GM10266 (cell line): ENCODE data around the gene CFAP77.
A peak's percentile ranks its signal among the peaks of the same experiment; 100 is the strongest.

Source experiments
- DNase-seq: peaks from one replicate; pipeline ENCODE4 v3.0.0; 2012; ENCODE audit errors: extremely low spot score
- TF ChIP-seq, protein P1 (sequence below): IDR thresholded peaks from 2 replicates; pipeline ENCODE4 v1.5.1; 2012; ENCODE audit warnings: mild to moderate bottlenecking, low read depth; ENCODE audit not compliant: control insufficient read depth, insufficient read depth; ENCODE audit errors: missing control alignments

Gene CFAP77

DNA sequence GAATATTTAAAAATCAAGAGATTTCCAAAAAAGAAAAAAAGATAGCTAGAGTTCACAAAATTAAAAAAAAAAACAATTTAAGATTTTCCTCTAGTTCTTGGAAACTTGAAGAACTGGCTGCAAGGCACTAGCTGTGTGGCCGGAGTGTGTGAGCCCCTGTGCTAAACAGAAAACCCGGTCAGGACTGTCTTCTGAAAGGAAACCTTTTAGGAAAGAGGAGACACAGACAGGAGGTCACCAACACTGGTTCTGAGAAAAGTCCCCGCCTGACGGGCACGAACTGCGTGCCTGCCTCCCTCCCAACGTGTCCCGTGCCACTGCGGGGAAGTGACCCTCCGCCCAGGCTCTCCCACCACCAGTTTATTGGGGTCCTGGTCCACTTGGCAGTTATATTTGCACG, 18.6 kb upstream of the CFAP77 start:
- TF ChIP-seq, protein P1, sequence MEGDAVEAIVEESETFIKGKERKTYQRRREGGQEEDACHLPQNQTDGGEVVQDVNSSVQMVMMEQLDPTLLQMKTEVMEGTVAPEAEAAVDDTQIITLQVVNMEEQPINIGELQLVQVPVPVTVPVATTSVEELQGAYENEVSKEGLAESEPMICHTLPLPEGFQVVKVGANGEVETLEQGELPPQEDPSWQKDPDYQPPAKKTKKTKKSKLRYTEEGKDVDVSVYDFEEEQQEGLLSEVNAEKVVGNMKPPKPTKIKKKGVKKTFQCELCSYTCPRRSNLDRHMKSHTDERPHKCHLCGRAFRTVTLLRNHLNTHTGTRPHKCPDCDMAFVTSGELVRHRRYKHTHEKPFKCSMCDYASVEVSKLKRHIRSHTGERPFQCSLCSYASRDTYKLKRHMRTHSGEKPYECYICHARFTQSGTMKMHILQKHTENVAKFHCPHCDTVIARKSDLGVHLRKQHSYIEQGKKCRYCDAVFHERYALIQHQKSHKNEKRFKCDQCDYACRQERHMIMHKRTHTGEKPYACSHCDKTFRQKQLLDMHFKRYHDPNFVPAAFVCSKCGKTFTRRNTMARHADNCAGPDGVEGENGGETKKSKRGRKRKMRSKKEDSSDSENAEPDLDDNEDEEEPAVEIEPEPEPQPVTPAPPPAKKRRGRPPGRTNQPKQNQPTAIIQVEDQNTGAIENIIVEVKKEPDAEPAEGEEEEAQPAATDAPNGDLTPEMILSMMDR, result no peak
- no peak for DNase-seq

DNA sequence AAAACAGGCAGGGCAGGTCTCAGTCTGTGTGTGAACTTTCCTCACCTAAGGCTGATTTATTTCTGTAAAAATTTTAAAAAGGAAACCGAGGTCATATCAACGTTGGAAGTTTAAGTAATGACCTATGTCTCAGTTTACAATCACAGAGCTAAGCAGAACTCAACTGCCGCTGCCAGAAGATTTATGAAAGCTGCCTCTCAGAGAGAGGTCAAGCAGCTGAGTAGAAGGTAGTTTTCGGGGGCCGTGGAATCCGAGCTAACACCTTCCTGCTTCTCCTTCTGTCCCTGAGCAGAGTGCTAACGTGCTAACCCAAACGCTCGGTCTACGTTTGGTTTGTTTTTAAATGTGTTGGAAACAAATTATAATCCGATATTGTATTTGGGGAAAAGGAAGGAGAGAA, 14.5 kb upstream of the CFAP77 start:
- no peak for DNase-seq
- TF ChIP-seq, protein P1, result no peak

DNA sequence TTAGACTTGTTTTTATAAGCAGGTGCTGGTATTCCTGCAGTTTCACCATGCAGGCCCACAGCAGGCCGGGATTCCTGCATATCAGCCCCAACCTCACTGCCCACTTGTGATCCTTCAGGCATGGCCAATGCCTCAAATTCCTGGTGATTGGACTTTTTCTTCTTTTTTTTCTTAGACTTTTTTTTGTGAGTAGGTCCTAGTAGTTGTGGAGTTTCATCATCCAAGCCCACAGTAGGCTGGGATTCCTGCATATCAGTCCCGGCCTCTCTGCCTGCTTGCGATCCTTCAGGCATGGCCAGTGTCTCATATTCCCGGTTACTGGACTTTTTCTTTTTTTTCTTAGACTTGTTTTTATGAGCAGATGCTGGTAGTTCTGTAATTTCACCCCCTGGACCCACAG, 8.2 kb upstream of the CFAP77 start:
- TF ChIP-seq, protein P1, result no peak
- DNase-seq, result no peak

DNA sequence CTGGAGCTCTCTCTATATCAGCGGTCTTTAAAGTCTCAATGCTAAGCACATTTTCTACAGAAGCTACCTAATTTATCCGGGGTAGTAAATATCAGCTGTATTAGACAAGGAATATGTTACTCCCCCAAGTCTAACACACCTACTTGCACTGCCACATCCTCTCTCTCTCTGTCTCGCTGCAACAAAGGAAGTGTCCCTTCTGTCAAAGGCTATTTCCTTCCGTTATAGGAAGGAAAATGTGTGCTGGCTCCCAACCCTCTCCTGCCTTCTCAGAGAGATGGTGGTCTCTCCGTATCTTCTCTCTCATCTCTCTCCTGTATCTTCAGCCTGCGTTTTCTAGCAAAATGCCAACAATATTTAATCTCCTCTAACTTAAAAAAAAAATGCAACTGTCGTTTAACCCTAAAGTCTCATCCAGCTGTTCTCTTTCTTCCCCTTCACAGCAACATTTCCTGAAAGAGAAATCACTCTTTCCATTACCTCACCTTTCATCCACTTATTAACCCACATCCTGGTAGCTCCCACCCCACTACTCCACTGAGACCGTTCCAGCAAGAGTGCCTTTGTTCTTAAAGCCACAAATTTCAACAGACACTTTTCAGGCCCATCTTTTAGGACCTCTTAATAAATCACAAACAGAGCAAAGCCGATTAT, 5.7 kb upstream of the CFAP77 start:
- TF ChIP-seq, protein P1, result no peak
- peak; percentile 66 for DNase-seq

DNA sequence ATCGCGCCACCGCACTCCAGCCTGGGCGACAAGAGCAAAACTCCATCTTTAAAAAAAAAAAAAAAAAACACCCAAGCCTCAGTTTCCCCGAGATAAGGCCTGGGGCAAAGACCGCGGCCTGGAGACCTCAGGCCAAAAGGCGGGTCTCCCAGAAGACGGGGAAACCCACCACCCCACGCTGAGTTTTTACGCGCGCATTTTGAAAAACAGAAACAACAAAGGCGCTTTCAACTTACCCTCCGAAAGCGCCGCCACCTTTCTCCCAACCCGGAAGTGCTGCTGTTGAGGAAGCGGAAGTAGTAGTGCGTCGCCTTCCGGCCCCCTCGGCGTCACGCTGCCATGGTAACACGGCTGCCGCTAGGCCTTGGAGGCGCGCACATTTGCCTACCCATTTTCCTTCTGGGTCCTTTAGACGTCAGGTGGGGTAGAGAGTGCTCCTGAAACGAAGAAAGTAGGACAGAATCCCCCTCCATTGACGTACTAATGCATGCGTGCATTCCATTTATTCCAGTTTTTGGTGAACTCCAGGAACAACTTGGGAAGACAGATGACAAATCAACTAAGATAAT, 3.4 kb upstream of the CFAP77 start, which contains the start of gene TTF1:
Gene TTF1, minus strand, starts transcription at position 287 of the 569 bp plus-strand sequence. CDS start 4,019 bp downstream, outside the sequence.
- TF ChIP-seq, protein P1, result no peak
- DNase-seq, result peak; percentile 94

DNA sequence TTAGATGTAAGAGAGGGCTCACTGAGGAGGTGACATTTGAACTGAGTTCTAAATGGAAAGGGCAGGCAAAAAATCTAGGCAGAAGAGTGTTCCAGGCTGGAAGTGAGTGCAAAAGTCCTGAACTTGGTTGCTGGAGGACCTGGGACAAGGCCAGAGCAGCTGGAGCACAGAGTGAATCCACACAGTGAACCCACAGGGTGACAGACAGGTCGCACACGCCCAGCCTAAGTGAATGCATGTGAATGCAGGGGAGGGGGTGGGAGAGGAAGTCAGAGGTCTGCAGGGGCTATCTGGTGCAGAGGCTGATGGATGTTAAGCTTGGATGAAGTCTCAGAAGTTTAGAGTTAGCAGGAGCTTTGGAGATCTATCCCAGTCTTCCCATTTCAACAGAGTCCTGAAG, 2.8 kb upstream of the CFAP77 start:
- TF ChIP-seq, protein P1, result no peak
- no peak for DNase-seq

DNA sequence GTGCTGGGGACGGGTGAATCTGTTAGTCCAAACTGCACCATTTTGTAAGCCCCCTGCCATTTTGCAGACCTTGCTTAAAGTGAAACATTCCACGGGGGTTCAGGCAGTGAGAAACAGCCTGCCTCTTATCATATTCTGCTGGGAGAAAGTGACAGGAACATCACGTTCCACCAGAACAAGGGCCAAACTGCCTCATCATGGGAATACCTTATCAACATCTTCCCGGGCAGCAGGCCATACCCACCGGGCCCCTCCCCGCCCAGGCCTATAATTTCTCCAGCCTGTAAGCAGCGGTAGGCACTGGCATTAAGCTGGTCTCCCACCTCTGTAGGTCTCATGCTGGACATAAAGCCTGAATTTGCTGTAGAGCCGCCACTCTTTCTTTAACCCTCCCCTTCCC, 1.5 kb upstream of the CFAP77 start:
- no peak for DNase-seq

More for the DNA sequence above, 1.5 kb upstream of the CFAP77 start:
- TF ChIP-seq, protein P1, result no peak
